ENCODE results near the gene PLEKHA7. TPM values are rescaled to one million over a fixed set of nuclear protein-coding genes. Genes with fewer than 3 reads are reported as not detected.

The PLEKHA7 gene
- polyA plus RNA-seq, 1 experiment, result 0.05 TPM

- ChIA-PET POLR2A (no interaction called here), CTCF (interaction anchor here (0.7 kb wide), 1 partner anchor 214 kb away, joined by 5 read pairs; no protein-coding TSS in a partner anchor)
- H3K4me3 ChIP-seq (ENCODE audit: low read depth, low read length), result no peak overlapping the region
Measured at GRCh38 chr11:17008099-17008498, 6.1 kb downstream of the PLEKHA7 start.

DNA sequence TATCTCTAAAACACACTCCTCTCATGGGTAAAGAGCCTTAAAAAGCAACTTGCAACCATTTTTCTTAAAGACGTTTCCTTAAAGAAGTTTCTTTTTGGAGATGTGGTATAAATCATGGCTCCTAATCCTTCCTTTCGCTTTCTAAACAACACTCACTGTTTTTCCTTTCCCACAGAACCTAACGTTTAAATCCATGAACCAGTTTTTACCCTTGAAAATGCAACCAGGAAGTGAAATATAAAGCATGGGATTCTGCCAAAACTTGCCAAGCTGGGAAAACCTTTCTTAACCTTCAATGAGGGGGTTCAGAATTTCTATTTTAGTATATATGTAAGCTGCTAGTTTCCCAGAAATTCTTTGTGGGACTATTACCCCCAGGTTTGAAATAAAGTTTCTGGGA is 8.6 kb downstream of the PLEKHA7 start:
- TF ChIP-seq, protein P1, sequence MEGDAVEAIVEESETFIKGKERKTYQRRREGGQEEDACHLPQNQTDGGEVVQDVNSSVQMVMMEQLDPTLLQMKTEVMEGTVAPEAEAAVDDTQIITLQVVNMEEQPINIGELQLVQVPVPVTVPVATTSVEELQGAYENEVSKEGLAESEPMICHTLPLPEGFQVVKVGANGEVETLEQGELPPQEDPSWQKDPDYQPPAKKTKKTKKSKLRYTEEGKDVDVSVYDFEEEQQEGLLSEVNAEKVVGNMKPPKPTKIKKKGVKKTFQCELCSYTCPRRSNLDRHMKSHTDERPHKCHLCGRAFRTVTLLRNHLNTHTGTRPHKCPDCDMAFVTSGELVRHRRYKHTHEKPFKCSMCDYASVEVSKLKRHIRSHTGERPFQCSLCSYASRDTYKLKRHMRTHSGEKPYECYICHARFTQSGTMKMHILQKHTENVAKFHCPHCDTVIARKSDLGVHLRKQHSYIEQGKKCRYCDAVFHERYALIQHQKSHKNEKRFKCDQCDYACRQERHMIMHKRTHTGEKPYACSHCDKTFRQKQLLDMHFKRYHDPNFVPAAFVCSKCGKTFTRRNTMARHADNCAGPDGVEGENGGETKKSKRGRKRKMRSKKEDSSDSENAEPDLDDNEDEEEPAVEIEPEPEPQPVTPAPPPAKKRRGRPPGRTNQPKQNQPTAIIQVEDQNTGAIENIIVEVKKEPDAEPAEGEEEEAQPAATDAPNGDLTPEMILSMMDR (IDR thresholded peaks at IDR 0.05; ENCODE audit: low read depth, low read length), result no peak
- CTCF ChIA-PET, result interaction anchor here (0.6 kb wide), 1 partner anchor 211 kb away, joined by 4 read pairs; no protein-coding TSS in a partner anchor
- no peak overlapping the region for H3K4me3 ChIP-seq (ENCODE audit: low read depth, low read length)

More at GRCh38 chr11:17008099-17008498, 6.1 kb downstream of the PLEKHA7 start:
- TF ChIP-seq, protein P1 (IDR thresholded peaks at IDR 0.05; ENCODE audit: low read depth, low read length), result no peak
- peaks cover 33% of the 10 kb centered on the region for H3K27me3 ChIP-seq (ENCODE audit: control insufficient read depth, insufficient read depth, low read length)
- DNase-seq (ENCODE audit: low read depth, low spot score), result no peak
- no peaks in the 10 kb centered on the region for H3K9me3 ChIP-seq (ENCODE audit: control insufficient read depth, insufficient read depth, low read length)
- H3K27ac ChIP-seq (ENCODE audit: low read depth, low read length), result no peak overlapping the region

GRCh38 chr11:17004486-17005148 is 9.6 kb downstream of the PLEKHA7 start:
- POLR2A ChIA-PET, result no interaction called here
- no peak for DNase-seq (ENCODE audit: low read depth, low spot score)
- Histone ChIP-seq H3K9me3 (ENCODE audit: control insufficient read depth, insufficient read depth, low read length) (no peaks in the 10 kb centered on the region), H3K27ac (ENCODE audit: low read depth, low read length) (no peak overlapping the region), H3K4me3 (ENCODE audit: low read depth, low read length) (no peak overlapping the region), H3K27me3 (ENCODE audit: control insufficient read depth, insufficient read depth, low read length) (peaks cover 20% of the 10 kb centered on the region)
- CTCF ChIA-PET, result interaction anchor here (0.7 kb wide), 1 partner anchor 1800 kb away, joined by 3 read pairs; no protein-coding TSS in a partner anchor
- TF ChIP-seq, protein P1 (IDR thresholded peaks at IDR 0.05; ENCODE audit: low read depth, low read length), result no peak

More for the DNA sequence above, 8.6 kb downstream of the PLEKHA7 start:
- peaks cover 20% of the 10 kb centered on the region for H3K27me3 ChIP-seq (ENCODE audit: control insufficient read depth, insufficient read depth, low read length)
- no peak for DNase-seq (ENCODE audit: low read depth, low spot score)
- POLR2A ChIA-PET, result no interaction called here
- H3K9me3 ChIP-seq (ENCODE audit: control insufficient read depth, insufficient read depth, low read length), result no peaks in the 10 kb centered on the region
- H3K27ac ChIP-seq (ENCODE audit: low read depth, low read length), result no peak overlapping the region

GRCh38 chr11:17003426-17003825 is 10.8 kb downstream of the PLEKHA7 start:
- no peak for DNase-seq (ENCODE audit: low read depth, low spot score)
- ChIA-PET CTCF (no interaction called here), POLR2A (no interaction called here)
- no peak overlapping the region for H3K27ac ChIP-seq (ENCODE audit: low read depth, low read length)
- TF ChIP-seq, protein P1 (IDR thresholded peaks at IDR 0.05; ENCODE audit: low read depth, low read length), result no peak
- no peaks in the 10 kb centered on the region for H3K9me3 ChIP-seq (ENCODE audit: control insufficient read depth, insufficient read depth, low read length)
- peaks cover 14% of the 10 kb centered on the region for H3K27me3 ChIP-seq (ENCODE audit: control insufficient read depth, insufficient read depth, low read length)
- no peak overlapping the region for H3K4me3 ChIP-seq (ENCODE audit: low read depth, low read length)

GRCh38 chr11:17002543-17002942 is 11.7 kb downstream of the PLEKHA7 start:
- Histone ChIP-seq H3K4me3 (ENCODE audit: low read depth, low read length) (no peak overlapping the region), H3K9me3 (ENCODE audit: control insufficient read depth, insufficient read depth, low read length) (no peaks in the 10 kb centered on the region), H3K27ac (ENCODE audit: low read depth, low read length) (no peak overlapping the region), H3K27me3 (ENCODE audit: control insufficient read depth, insufficient read depth, low read length) (peaks cover 10% of the 10 kb centered on the region)
- no peak for DNase-seq (ENCODE audit: low read depth, low spot score)
- ChIA-PET POLR2A (no interaction called here), CTCF (no interaction called here)
- TF ChIP-seq, protein P1 (IDR thresholded peaks at IDR 0.05; ENCODE audit: low read depth, low read length), result no peak

Measured in AG04450 (cell line).